SH-SY5Y (cell line): ENCODE data around the gene TMEM260.

Experiments
- GATA2 ChIP-seq: IDR thresholded peaks from 2 replicates; pipeline ENCODE4 v1.6.1; 2011; ENCODE audit warnings: mild to moderate bottlenecking, low read depth, low read length
- GATA3 ChIP-seq: IDR thresholded peaks from 2 replicates; pipeline ENCODE4 v1.6.1; 2011; ENCODE audit warnings: low read depth, mild to moderate bottlenecking, low read length, moderate library complexity

The TMEM260 gene

GRCh38 chr14:56581041-56581727 is 1.6 kb downstream of the TMEM260 start:
- TF ChIP-seq GATA3, result no peak
- no peak for TF ChIP-seq GATA2

GRCh38 chr14:56585461-56586084 is 6.0 kb downstream of the TMEM260 start:
- TF ChIP-seq GATA2, result no peak
- no peak for TF ChIP-seq GATA3

- no peak for TF ChIP-seq GATA2
- no peak for TF ChIP-seq GATA3
Measured at GRCh38 chr14:56587701-56588100, 8.1 kb downstream of the TMEM260 start.

- TF ChIP-seq GATA3 (no peak), GATA2 (peak; percentile 27; the same call in 1 of the 2 replicates)
Measured at GRCh38 chr14:56590535-56590960, 10.9 kb downstream of the TMEM260 start.

GRCh38 chr14:56592746-56593544 is 13.3 kb downstream of the TMEM260 start:
- TF ChIP-seq GATA2 (no peak), GATA3 (no peak)

- no peak for TF ChIP-seq GATA2
- TF ChIP-seq GATA3, result no peak
Measured at GRCh38 chr14:56594428-56594827, 14.8 kb downstream of the TMEM260 start.

GRCh38 chr14:56598519-56598918 is 18.9 kb downstream of the TMEM260 start:
- no peak for TF ChIP-seq GATA3
- TF ChIP-seq GATA2, result no peak

GRCh38 chr14:56603648-56604047 is 24.1 kb downstream of the TMEM260 start:
- TF ChIP-seq GATA3 (no peak), GATA2 (no peak)

- TF ChIP-seq GATA2 (no peak), GATA3 (no peak)
Measured at GRCh38 chr14:56608689-56609088, 29.1 kb downstream of the TMEM260 start.

- TF ChIP-seq GATA3, result no peak
- no peak for TF ChIP-seq GATA2
Measured at GRCh38 chr14:56617084-56617483, 37.5 kb downstream of the TMEM260 start.

GRCh38 chr14:56630707-56631106 is 51.1 kb downstream of the TMEM260 start:
- TF ChIP-seq GATA3 (no peak), GATA2 (no peak)

GRCh38 chr14:56632195-56632594 is 52.6 kb downstream of the TMEM260 start:
- TF ChIP-seq GATA3 (no peak), GATA2 (no peak)

- TF ChIP-seq GATA3 (no peak), GATA2 (no peak)
Measured at GRCh38 chr14:56633544-56633943, 53.9 kb downstream of the TMEM260 start.

GRCh38 chr14:56635041-56635440 is 55.4 kb downstream of the TMEM260 start:
- no peak for TF ChIP-seq GATA3
- no peak for TF ChIP-seq GATA2
